SK-N-SH (cell line): ENCODE data around the gene NAXD.

Experiments
- CTCF ChIP-seq: fragments of 200-600 bp; sonication (generic); IDR thresholded peaks from 2 replicates; pipeline ENCODE4 v1.6.1; 2017; ENCODE audit warnings: antibody characterized with exemption, mild to moderate bottlenecking, moderate library complexity
- ELF1 ChIP-seq: IDR thresholded peaks from 2 replicates; pipeline ENCODE4 v1.4.0; 2012
- EP300 ChIP-seq, 2 experiments: IDR thresholded peaks; 2 replicates each; pipeline versions ENCODE4 v1.4.0 to v1.6.1; 2012; ENCODE audit warnings: borderline replicate concordance in 1 of 2, low read depth in 1 of 2, low read length in 1 of 2
- GABPA ChIP-seq: IDR thresholded peaks from 2 replicates; pipeline ENCODE4 v1.4.0; 2012; ENCODE audit warnings: low read depth, mild to moderate bottlenecking
- JUND ChIP-seq: IDR thresholded peaks from 2 replicates; pipeline ENCODE4 v1.4.0; 2012
- PBX3 ChIP-seq: IDR thresholded peaks from 2 replicates; pipeline ENCODE4; 2012
- POLR2AphosphoS5 ChIP-seq: IDR thresholded peaks from 2 replicates; pipeline ENCODE4 v1.6.1; 2012; ENCODE audit warnings: low read depth, low read length
- RAD21 ChIP-seq: IDR thresholded peaks from 2 replicates; pipeline ENCODE4 v1.6.1; 2012; ENCODE audit warnings: mild to moderate bottlenecking, low read length
- REST ChIP-seq: IDR thresholded peaks from 2 replicates; pipeline ENCODE4 v1.6.1; 2012; ENCODE audit warnings: mild to moderate bottlenecking, low read depth, low read length, moderate library complexity
- RFX5 ChIP-seq: IDR thresholded peaks from 2 replicates; pipeline ENCODE4 v1.6.1; 2012; ENCODE audit warnings: mild to moderate bottlenecking, improper control_type of control experiment, low read length
- SMC3 ChIP-seq: IDR thresholded peaks from 2 replicates; pipeline ENCODE4 v1.6.1; 2012; ENCODE audit warnings: low read depth, low read length, improper control_type of control experiment
- TCF12 ChIP-seq: IDR thresholded peaks from 2 replicates; pipeline ENCODE4 v1.4.0; 2012
- USF2 ChIP-seq: fragments of 150-350 bp; IDR thresholded peaks from 2 replicates; pipeline ENCODE4 v1.6.1; 2017; ENCODE audit warnings: antibody characterized with exemption, low read length, low read depth, borderline replicate concordance
- YY1 ChIP-seq: IDR thresholded peaks from 2 replicates; pipeline ENCODE4 v1.4.0; 2012; ENCODE audit warnings: low read depth, mild to moderate bottlenecking

- TF ChIP-seq SMC3 (no peak), CTCF (no peak), REST (no peak), EP300 (IDR thresholded peaks at IDR 0.05; ENCODE audit: borderline replicate concordance in 1 of 2, low read depth in 1 of 2, low read length in 1 of 2) (no peak), JUND (no peak), RFX5 (no peak), TCF12 (no peak), USF2 (no peak), POLR2AphosphoS5 (no peak), PBX3 (no peak), GABPA (no peak), ELF1 (no peak), YY1 (no peak), RAD21 (no peak)
These were observed 48.1 kb downstream of the NAXD start for GRCh38 chr13:110663491-110663890.
